SK-N-SH treated with all-trans-retinoic acid at 6 μM for 48 hours (cell line): ENCODE measurements around the gene NAPG.

Experiments used
- BACH2 ChIP-seq: fragments of 250-450 bp; sonication (Bioruptor Pico); IDR thresholded peaks from 2 replicates; pipeline ENCODE4 v1.9.0; 2021; ENCODE audit warnings: mild to moderate bottlenecking, borderline replicate concordance
- ESRRG ChIP-seq: fragments of 250-450 bp; sonication (Bioruptor Pico); IDR thresholded peaks from 2 replicates; pipeline ENCODE4 v1.6.1; 2021; ENCODE audit warnings: mild to moderate bottlenecking
- SNAI2 ChIP-seq: fragments of 250-450 bp; sonication (Bioruptor Pico); IDR thresholded peaks from 2 replicates; pipeline ENCODE4 v1.5.0; 2020; ENCODE audit warnings: mild to moderate bottlenecking, moderate library complexity
- TF ChIP-seq, protein P1 (sequence below): fragments of 250-450 bp; sonication (Bioruptor Pico); IDR thresholded peaks from 2 replicates; pipeline ENCODE4 v1.8.0; 2020; ENCODE audit warnings: mild to moderate bottlenecking, moderate library complexity, borderline replicate concordance

DNA sequence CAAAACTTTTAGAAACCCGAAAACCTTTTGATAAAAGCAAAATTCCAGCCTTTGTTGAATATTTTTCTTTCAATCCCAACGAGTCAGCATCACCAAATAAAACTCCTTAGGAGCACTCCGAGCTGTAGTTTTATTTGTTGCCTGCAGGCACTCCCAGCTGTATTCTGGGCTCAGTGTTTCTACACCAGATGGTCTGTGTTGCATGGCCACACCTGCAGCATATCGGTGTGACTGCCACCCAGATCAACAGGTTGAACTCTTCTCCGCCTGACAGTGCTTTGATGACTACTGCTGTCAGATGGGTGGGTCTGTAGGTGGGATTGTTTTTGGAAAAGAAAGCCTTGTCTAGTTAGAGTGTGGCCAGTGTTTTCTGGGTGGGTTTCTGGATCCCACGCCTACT is 38.7 kb upstream of the NAPG start:
- TF ChIP-seq BACH2 (CRISPR knock-in tag) (no peak), SNAI2 (CRISPR knock-in tag) (no peak), ESRRG (CRISPR knock-in tag) (no peak)
- TF ChIP-seq, protein P1, sequence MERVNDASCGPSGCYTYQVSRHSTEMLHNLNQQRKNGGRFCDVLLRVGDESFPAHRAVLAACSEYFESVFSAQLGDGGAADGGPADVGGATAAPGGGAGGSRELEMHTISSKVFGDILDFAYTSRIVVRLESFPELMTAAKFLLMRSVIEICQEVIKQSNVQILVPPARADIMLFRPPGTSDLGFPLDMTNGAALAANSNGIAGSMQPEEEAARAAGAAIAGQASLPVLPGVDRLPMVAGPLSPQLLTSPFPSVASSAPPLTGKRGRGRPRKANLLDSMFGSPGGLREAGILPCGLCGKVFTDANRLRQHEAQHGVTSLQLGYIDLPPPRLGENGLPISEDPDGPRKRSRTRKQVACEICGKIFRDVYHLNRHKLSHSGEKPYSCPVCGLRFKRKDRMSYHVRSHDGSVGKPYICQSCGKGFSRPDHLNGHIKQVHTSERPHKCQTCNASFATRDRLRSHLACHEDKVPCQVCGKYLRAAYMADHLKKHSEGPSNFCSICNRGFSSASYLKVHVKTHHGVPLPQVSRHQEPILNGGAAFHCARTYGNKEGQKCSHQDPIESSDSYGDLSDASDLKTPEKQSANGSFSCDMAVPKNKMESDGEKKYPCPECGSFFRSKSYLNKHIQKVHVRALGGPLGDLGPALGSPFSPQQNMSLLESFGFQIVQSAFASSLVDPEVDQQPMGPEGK, result no peak
